GM12892 (cell line): ENCODE data around the gene SPTB.

Experiments used
- DNase-seq: peaks from one replicate; pipeline ENCODE4 v3.0.0; 2011; ENCODE audit not compliant: insufficient read length
- FAIRE-seq: peaks from 2 replicates; lab custom pipeline; 2011; peaks lifted over from hg19 to GRCh38; lab: Jason Lieb, UNC
- POLR2A ChIP-seq: IDR thresholded peaks from 2 replicates; pipeline ENCODE4 v1.6.1; 2011; ENCODE audit warnings: low read depth, low read length, control low read depth
- POLR2AphosphoS5 ChIP-seq: IDR thresholded peaks from 2 replicates; pipeline ENCODE4 v1.6.1; 2011; ENCODE audit warnings: low read depth, low read length, control low read depth
- TAF1 ChIP-seq: IDR thresholded peaks from 2 replicates; pipeline ENCODE4 v1.6.1; 2011; ENCODE audit warnings: low read depth, mild to moderate bottlenecking, control low read depth, low read length, borderline replicate concordance

The SPTB gene

DNA sequence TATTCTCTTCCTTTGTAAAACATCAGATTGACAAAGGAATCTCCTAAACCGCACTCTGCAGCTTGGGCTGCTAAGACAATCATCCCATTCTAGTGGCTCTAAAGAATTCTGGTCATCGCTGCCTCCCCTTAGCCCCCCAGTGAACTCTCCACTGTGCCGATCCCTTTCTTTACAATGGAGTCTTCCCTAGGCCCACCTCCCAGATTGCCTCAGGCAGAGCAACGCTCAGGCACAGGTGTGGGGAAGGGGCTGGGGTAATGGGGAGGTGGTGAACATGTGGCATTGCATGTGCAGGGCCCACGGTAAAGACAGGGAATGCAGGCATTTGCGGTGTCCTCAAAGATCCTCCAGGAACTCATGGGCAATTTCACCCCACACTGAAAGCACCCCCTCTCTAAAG, 89.2 kb downstream of the SPTB start:
- FAIRE-seq (no peak), DNase-seq (no peak)
- no peak for TF ChIP-seq POLR2A
- no peak for TF ChIP-seq TAF1
- no peak for TF ChIP-seq POLR2AphosphoS5

DNA sequence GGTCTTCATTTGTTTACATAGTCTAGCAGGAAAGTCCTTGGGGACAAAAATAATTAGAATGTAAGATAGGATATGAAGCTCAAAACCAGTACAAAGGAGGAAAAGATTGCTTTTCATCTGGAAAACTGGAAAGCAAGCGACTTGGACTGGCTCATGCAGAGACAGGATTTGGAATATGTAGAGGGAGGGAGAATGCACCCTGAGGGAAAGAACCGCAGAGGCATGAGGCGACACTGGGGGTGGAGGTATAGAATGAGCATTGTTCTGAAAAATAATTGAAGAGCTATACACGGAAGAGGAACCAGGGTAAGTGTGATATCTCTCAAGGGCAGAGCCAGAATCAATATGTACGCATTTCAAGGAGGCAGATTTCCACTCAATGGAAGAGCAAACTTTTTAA, 90.0 kb downstream of the SPTB start:
- no peak for FAIRE-seq
- TF ChIP-seq POLR2A, result no peak
- no peak for TF ChIP-seq POLR2AphosphoS5
- no peak for TF ChIP-seq TAF1
- no peak for DNase-seq

DNA sequence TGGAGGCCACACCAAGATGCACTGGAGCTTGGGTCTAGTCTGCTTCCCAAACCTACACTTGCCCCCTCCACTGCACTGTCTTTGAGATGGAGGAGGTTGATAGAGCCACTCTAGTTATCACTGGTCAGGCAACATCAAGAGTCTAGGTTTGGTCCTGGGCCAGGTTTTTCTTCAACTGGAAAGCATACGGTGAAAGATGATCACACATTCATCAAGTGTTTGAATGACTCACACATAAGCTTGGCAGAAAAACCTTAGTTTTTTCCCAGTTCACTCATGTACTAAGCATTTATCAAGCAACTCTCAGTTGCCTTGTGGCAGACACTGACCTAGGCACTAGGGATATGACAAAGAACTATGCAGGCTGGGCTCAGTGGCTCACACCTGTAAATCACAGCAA, 91.0 kb downstream of the SPTB start:
- TF ChIP-seq POLR2AphosphoS5 (no peak), POLR2A (no peak), TAF1 (no peak)
- no peak for DNase-seq
- FAIRE-seq, result no peak

DNA sequence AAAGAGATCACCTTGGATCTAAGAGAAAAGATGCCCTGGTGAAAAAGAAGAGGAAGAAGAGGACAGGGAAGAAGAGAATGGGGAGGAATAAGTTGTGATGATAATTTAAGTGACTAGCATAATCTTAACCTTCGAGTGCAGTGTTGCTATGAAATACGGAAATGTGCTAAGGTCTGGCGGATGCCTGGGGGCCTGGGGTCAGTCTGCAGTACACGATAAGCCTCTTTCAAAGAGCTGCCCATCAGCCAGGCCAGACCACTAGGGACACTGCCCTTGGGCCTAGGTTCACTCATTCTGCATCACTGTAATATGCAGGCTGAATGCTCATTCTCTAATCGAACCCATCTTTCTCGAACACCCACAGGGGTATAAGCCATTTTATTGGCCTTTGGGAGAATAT, 92.1 kb downstream of the SPTB start:
- FAIRE-seq (no peak), DNase-seq (no peak)
- TF ChIP-seq POLR2AphosphoS5 (no peak), TAF1 (no peak), POLR2A (no peak)

DNA sequence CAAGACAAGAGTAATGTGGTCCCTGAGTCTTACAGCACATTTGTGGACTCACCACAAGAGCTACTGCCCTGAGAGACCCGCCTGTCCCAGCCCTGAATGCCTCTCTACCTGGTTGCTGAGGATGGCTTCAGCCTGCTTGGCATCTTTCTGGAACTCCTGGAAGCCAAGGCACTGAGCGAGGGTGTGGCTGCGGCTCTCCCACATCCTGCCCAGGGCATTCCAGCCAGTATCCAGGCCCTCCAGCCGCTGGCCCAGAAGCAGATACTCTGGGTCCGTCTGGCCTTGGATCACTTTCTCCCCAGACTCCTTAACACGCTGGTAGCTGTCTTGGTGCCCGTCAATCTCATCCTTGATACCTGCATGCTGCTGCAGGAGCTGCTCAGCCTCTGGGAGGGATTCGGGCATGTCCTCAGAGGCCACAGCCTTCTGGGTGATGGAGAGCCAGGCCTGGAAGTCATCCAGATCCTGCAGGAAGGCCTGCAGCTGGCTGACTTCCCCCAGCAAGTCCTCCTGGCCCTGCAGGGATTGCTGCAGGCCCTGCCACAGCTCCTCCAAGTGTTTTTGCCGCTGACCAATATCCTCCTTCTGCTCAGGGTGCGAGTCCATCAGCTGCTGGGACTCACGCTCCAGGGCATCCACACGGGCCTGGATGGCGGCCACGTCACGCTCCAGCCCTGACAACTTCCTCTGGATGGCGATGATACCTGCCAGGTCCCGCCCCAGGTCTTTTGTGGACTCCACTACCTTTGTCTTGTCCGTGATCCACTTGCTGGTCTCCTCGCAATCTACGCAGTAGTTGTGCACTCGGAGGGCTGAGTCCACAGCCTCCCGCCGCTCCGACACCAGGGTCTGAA, 93.2 kb downstream of the SPTB start:
- TF ChIP-seq TAF1 (no peak), POLR2A (no peak), POLR2AphosphoS5 (no peak)
- DNase-seq (no peak), FAIRE-seq (no peak)

DNA sequence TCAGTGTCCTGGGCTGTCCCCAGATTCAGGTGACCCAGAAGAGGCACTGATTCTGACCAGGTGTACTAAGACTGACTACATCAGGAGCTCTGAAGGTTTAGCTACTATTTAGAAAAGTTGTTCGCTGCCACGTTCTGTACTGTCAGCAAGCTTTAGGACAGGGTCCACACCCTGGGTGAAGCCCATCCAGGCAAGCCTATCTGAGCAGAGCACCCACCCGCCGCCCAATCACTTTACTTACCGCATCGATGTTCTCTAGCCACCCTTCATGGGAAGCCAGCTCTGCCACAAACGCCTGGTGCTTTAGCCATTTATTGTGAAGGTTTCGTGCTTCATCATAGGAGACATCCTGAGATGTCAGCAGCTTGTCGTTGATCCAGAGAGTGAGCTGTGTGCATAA, 95.7 kb downstream of the SPTB start:
- no peak for DNase-seq
- FAIRE-seq, result no peak
- TF ChIP-seq TAF1 (no peak), POLR2AphosphoS5 (no peak), POLR2A (no peak)

DNA sequence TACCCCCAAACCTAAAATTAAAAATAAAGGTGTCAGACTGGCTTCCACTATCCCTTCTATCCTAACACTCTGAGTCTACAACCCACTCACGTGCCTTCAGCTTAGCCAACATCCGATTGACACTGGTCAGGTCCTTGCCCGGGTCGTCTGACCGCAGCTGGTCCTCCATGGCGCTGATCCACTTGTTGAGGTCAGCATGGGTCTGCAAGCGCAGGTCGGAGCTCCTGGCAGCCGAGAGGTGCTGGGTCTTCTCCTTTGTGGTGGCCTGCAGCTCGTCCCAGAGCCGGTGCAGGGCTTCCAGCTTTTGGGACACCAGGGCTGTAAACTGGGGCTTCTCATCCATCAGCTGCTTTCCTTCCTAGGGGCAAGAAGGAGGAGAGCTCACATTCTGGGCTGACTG, 97.5 kb downstream of the SPTB start:
- TF ChIP-seq TAF1, result no peak
- no peak for TF ChIP-seq POLR2A
- no peak for TF ChIP-seq POLR2AphosphoS5
- FAIRE-seq (no peak), DNase-seq (no peak)

DNA sequence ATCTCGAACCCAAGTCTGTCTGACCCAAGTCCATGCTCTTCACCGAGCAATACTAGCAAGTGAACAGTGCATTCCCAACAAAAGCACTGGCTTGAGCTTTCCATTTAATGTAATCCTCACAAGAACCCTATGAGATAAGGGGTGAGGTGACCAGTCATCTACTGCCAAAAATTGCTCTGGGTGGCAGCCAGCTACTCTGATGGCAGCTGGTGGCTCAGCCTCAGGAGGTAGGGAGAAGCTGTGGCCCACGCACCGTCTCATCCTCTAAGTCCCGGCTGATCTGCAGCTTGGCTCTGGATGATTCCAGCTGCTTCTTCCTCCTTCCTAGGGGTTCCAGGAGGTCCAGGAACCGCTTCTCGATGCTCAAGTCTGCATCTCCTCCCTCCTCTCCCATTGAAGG, 100.2 kb downstream of the SPTB start:
- DNase-seq (no peak), FAIRE-seq (no peak)
- no peak for TF ChIP-seq TAF1

DNA sequence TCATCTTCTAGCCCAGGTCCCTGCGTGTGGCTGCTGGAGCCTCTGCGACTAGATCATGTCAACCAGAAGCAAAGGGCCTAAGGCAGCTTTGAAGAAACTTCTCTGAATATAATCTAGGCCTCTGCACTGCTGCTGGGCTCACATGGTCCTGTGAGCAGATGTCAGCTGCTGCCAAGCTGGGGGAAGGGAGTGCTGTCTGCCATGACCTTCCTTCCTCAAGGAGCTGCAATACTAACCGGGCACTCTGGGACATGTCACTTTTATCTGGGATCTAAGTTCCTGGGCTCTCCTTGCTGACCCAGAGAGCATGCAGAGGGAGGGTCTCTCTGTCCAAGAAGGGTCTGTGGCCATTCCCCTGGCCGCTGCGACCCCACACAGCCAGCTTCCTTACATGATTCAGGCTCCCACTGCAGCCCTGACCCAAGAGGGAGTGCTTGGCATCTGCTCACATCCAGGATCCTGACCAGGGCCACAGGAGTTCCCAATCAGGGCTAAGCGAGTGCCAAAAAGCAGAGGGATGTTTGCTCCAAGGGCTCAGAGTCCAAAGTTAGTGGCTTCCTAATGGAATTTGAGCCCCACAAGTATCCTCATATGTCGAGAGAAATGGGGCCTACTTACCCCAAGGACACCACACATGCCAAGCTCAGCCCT, 101.5 kb downstream of the SPTB start:
- FAIRE-seq (no peak), DNase-seq (no peak)
- no peak for TF ChIP-seq POLR2AphosphoS5
- no peak for TF ChIP-seq TAF1
- no peak for TF ChIP-seq POLR2A

DNA sequence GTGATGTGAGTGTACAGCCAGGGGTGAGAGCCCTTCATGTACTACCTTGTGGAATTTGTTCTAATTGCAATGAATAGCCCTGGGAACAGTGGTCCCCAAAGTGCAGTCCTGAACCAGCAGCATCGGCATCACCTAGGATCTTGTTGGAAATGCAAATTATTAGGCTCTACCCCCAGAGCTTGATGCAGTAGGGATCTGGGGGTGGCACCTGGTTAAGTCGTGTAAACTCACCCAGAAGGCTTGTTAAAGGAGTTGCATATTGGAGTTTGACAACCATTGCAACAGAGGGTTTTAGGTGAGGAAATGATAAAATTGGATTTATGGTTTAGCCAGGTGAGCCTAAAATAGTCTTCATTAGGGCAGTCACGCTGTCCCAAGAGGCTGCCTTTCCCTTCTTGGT, 102.2 kb downstream of the SPTB start:
- no peak for FAIRE-seq
- DNase-seq, result no peak
- TF ChIP-seq TAF1, result no peak
- no peak for TF ChIP-seq POLR2A
- no peak for TF ChIP-seq POLR2AphosphoS5

DNA sequence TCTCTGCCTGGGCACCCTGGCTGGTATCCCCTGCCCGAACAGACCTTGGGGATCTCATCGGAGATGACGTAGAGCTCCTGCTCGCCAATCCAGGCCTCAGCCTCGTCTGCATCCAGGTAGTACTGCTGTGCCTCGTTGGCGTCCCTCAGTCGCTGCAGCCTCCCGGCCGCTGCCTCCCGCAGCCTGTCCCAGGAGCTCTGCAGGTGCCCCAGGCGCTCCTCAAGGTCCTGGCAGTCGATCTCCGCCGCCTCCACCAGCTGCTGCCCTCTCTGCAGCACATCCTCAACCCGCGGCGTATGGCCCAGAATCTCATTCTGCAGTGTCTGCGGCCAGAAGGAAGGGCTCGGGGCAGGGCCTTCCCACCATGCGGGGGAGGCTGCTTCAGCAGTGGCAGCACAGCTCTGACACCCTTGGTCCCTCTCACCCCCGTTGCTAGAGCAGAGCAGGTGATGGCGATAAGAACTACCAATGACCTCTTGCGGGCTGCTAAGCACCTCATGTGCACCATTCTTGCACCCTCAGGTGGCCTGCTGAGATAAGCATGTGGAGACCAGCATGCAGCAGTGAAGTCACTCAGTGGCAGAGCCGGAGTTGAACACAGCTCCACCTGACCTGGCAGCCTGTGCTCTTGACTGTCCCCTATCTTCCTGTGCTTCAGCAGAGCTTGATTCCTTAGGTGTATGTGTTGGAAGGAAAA, 104.5 kb downstream of the SPTB start:
- TF ChIP-seq POLR2AphosphoS5 (no peak), TAF1 (no peak), POLR2A (no peak)
- FAIRE-seq (no peak), DNase-seq (no peak)

DNA sequence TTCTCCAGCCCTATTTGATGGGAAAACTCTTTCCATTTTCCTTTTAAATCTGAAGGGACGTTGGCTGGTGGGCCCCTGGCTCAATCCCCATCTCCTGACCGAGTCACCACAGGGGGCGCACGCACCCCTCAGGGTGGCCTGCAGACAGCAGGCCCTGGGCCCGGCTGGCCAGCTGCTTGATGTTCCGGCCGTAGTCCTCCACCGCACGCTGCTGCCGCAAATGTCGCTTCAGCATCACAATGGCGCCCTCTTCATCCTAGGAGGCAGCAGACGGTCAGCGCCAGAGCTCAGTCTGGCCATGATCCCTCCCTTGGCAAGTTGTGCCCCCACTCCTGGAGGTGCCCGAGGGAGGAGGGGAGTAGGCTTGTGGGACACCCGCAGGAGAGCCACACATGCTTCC, 105.4 kb downstream of the SPTB start:
- FAIRE-seq (no peak), DNase-seq (no peak)
- TF ChIP-seq TAF1 (no peak), POLR2A (no peak), POLR2AphosphoS5 (no peak)
